Measurements from ENCODE around the gene GOLGA1. TPM values are rescaled to one million over a fixed set of nuclear protein-coding genes. Genes with fewer than 3 reads are reported as not detected.
"Not testable (repeated sequence)": the region's sequence is repeated elsewhere in the genome, so short reads cannot be mapped to it uniquely, and the experiment has no call there.

The GOLGA1 gene
- total and polyA plus RNA-seq, 9 donors, result 9.1 to 14.2 (median 10.0) TPM

- DNase-seq, result no peak
- Histone ChIP-seq H3K27ac (ENCODE audit: low read length) (no peak overlapping the region), H3K4me3 (ENCODE audit: low read length) (no peak overlapping the region), H3K4me1 (ENCODE audit: control insufficient read depth, insufficient read depth, low read length) (no peaks in the 10 kb centered on the region), H3K9me3 (replicated peaks; ENCODE audit: control insufficient read depth, low read depth, low read length) (no peaks in the 10 kb centered on the region), H3K27me3 (ENCODE audit: control insufficient read depth, insufficient read depth, low read length) (no peaks in the 10 kb centered on the region), H3K36me3 (ENCODE audit: control insufficient read depth, insufficient read depth, low read length) (peaks cover 5% of the 10 kb centered on the region)
- WGBS (ENCODE audit: insufficient coverage), result no CpG with 5 or more reads among the region's 2 CpGs
Measured at GRCh38 chr9:124964604-124965003, 23.7 kb upstream of the GOLGA1 start.

- Histone ChIP-seq H3K9me3 (replicated peaks; ENCODE audit: control insufficient read depth, low read depth, low read length) (no peaks in the 10 kb centered on the region), H3K4me3 (ENCODE audit: low read length) (no peak overlapping the region)
Measured at GRCh38 chr9:124964056-124964455, 23.2 kb upstream of the GOLGA1 start.

GRCh38 chr9:124960409-124960752, 19.5 kb upstream of the GOLGA1 start:
- no peak overlapping the region for H3K4me3 ChIP-seq (ENCODE audit: low read length)
- no peak overlapping the region for H3K27ac ChIP-seq (ENCODE audit: low read length)
- H3K9me3 ChIP-seq (replicated peaks; ENCODE audit: control insufficient read depth, low read depth, low read length), result no peaks in the 10 kb centered on the region
- WGBS (ENCODE audit: insufficient coverage), result 80% methylated on average over 1 of the region's 2 CpGs
- DNase-seq, result no peak
- no peaks in the 10 kb centered on the region for H3K27me3 ChIP-seq (ENCODE audit: control insufficient read depth, insufficient read depth, low read length)
- H3K4me1 ChIP-seq (ENCODE audit: control insufficient read depth, insufficient read depth, low read length), result no peaks in the 10 kb centered on the region
- H3K36me3 ChIP-seq (ENCODE audit: control insufficient read depth, insufficient read depth, low read length), result no peaks in the 10 kb centered on the region

More at GRCh38 chr9:124964056-124964455, 23.2 kb upstream of the GOLGA1 start:
- no CpG with 5 or more reads among the region's 2 CpGs for WGBS (ENCODE audit: insufficient coverage)
- Histone ChIP-seq H3K4me1 (ENCODE audit: control insufficient read depth, insufficient read depth, low read length) (no peaks in the 10 kb centered on the region), H3K27me3 (ENCODE audit: control insufficient read depth, insufficient read depth, low read length) (no peaks in the 10 kb centered on the region), H3K36me3 (ENCODE audit: control insufficient read depth, insufficient read depth, low read length) (peaks cover 5% of the 10 kb centered on the region), H3K27ac (ENCODE audit: low read length) (no peak overlapping the region)
- DNase-seq, result no peak

DNA sequence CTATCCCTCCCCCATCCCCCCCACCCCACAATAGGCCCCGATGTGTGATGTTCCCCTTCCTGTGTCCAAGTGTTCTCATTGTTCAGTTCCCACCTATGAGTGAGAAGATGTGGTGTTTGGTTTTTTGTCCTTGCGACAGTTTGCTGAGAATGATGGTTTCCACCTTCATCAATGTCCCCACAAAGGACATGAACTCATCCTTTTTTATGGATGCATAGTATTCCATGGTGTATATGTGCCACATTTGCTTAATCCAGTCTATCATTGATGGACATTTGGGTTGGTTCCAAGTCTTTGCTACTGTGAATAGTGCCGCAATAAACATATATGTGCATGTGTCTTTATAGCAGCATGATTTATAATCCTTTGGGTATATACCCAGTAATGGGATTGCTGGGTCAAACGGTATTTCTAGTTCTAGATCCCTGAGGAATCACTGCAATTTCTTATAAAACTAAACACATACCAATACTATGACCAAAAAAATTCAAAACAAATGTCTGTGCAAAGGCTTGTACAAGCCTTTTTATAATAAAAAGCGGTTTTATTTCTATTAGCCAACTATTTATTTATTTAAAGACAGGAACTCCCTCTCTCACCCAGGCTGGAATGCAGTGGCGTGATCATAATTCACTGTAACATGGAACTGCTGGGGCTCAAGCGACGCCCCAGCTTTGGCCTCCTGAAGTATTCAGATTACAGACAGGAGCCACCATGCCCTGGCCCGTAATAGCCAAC, 19.0 kb upstream of the GOLGA1 start:
- DNase-seq; H3K4me3 ChIP-seq (ENCODE audit: low read length); H3K9me3 ChIP-seq (replicated peaks; ENCODE audit: control insufficient read depth, low read depth, low read length); H3K36me3 ChIP-seq (ENCODE audit: control insufficient read depth, insufficient read depth, low read length); H3K27ac ChIP-seq (ENCODE audit: low read length); H3K27me3 ChIP-seq (ENCODE audit: control insufficient read depth, insufficient read depth, low read length); H3K4me1 ChIP-seq (ENCODE audit: control insufficient read depth, insufficient read depth, low read length): not testable (repeated sequence)
- WGBS (ENCODE audit: insufficient coverage), result 100% methylated on average over 4 of the region's 9 CpGs

- WGBS (ENCODE audit: insufficient coverage), result no CpG with 5 or more reads among the region's 1 CpG
- DNase-seq, result no peak
- no peak overlapping the region for H3K27ac ChIP-seq (ENCODE audit: low read length)
- H3K9me3 ChIP-seq (replicated peaks; ENCODE audit: control insufficient read depth, low read depth, low read length), result no peaks in the 10 kb centered on the region
- H3K4me1 ChIP-seq (ENCODE audit: control insufficient read depth, insufficient read depth, low read length), result no peaks in the 10 kb centered on the region
- H3K36me3 ChIP-seq (ENCODE audit: control insufficient read depth, insufficient read depth, low read length), result no peaks in the 10 kb centered on the region
- H3K4me3 ChIP-seq (ENCODE audit: low read length), result no peak overlapping the region
- no peaks in the 10 kb centered on the region for H3K27me3 ChIP-seq (ENCODE audit: control insufficient read depth, insufficient read depth, low read length)
Measured at GRCh38 chr9:124954255-124954654, 13.4 kb upstream of the GOLGA1 start.

- H3K9me3 ChIP-seq (replicated peaks; ENCODE audit: control insufficient read depth, low read depth, low read length), result no peaks in the 10 kb centered on the region
- H3K4me3 ChIP-seq (ENCODE audit: low read length), result no peak overlapping the region
- no peaks in the 10 kb centered on the region for H3K36me3 ChIP-seq (ENCODE audit: control insufficient read depth, insufficient read depth, low read length)
- WGBS (ENCODE audit: insufficient coverage), result no CpG with 5 or more reads among the region's 3 CpGs
- DNase-seq, result peak; percentile 8
- H3K27ac ChIP-seq (ENCODE audit: low read length), result no peak overlapping the region
- H3K27me3 ChIP-seq (ENCODE audit: control insufficient read depth, insufficient read depth, low read length), result no peaks in the 10 kb centered on the region
- H3K4me1 ChIP-seq (ENCODE audit: control insufficient read depth, insufficient read depth, low read length), result no peaks in the 10 kb centered on the region
Measured at GRCh38 chr9:124950050-124950718, 9.3 kb upstream of the GOLGA1 start.

DNA sequence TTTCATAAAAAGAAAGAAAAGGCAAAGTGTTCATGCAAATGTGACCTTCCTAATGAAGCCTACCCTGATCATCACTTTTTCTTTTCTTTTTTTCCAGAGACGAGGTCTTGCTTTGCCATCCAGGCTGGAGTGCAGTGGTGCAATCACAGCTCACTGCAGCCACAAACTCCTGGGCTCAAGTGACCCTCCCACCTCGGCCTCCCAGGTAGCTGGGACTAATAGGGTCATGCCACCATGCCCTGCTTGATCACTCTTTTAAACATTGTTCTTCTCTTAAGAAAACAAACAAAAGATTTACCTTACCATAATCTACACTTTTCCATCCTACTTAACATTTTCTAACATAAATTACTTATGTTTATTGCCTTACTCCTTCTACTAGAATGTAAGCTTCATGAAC, 8.5 kb upstream of the GOLGA1 start:
- Histone ChIP-seq H3K36me3 (ENCODE audit: control insufficient read depth, insufficient read depth, low read length) (no peaks in the 10 kb centered on the region), H3K4me1 (ENCODE audit: control insufficient read depth, insufficient read depth, low read length) (no peaks in the 10 kb centered on the region), H3K27me3 (ENCODE audit: control insufficient read depth, insufficient read depth, low read length) (no peaks in the 10 kb centered on the region), H3K4me3 (ENCODE audit: low read length) (no peak overlapping the region), H3K9me3 (replicated peaks; ENCODE audit: control insufficient read depth, low read depth, low read length) (no peaks in the 10 kb centered on the region), H3K27ac (ENCODE audit: low read length) (no peak overlapping the region)
- 86% methylated on average over 2 of the region's 2 CpGs for WGBS (ENCODE audit: insufficient coverage)
- DNase-seq, result no peak

DNA sequence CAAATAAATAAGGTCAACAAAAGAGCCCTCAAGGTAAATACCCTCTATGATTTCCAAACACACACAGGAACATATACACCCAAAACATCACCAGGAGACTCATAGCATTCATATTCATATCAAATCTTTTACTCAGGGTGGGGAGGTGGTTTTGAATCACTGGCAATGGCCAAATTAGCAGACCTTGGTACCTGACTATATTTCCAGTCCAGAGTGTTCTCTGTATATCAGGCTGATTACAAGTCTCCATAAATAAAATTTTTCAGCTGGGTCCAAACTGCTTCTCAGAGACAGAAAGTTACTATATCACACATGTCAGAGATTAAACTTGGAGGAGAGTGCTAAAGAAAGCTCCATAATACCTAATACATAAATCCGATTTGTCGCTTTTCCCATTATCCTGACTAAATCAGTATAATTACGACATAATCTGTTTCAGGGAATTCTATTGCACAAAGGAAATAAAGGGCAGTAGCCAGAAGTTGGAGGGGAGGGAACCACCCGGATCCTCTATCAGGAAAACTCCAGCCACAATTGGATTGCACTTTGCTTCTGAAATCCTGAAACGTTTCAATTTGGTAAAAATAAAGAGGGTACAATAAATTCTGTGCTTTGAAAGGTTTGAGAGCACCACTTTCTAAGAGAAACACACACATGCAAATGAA, 7.0 kb upstream of the GOLGA1 start:
- no peaks in the 10 kb centered on the region for H3K27me3 ChIP-seq (ENCODE audit: control insufficient read depth, insufficient read depth, low read length)
- no peak overlapping the region for H3K27ac ChIP-seq (ENCODE audit: low read length)
- WGBS (ENCODE audit: insufficient coverage), result no CpG with 5 or more reads among the region's 5 CpGs
- H3K4me1 ChIP-seq (ENCODE audit: control insufficient read depth, insufficient read depth, low read length), result no peaks in the 10 kb centered on the region
- H3K4me3 ChIP-seq (ENCODE audit: low read length), result no peak overlapping the region
- H3K9me3 ChIP-seq (replicated peaks; ENCODE audit: control insufficient read depth, low read depth, low read length), result no peaks in the 10 kb centered on the region
- DNase-seq, result no peak
- H3K36me3 ChIP-seq (ENCODE audit: control insufficient read depth, insufficient read depth, low read length), result no peaks in the 10 kb centered on the region

- no CpG with 5 or more reads among the region's 1 CpG for WGBS (ENCODE audit: insufficient coverage)
- H3K4me3 ChIP-seq (ENCODE audit: low read length), result no peak overlapping the region
- H3K27me3 ChIP-seq (ENCODE audit: control insufficient read depth, insufficient read depth, low read length), result no peaks in the 10 kb centered on the region
- H3K36me3 ChIP-seq (ENCODE audit: control insufficient read depth, insufficient read depth, low read length), result no peaks in the 10 kb centered on the region
- no peaks in the 10 kb centered on the region for H3K9me3 ChIP-seq (replicated peaks; ENCODE audit: control insufficient read depth, low read depth, low read length)
- no peak overlapping the region for H3K27ac ChIP-seq (ENCODE audit: low read length)
- DNase-seq, result no peak
- peaks cover 3% of the 10 kb centered on the region for H3K4me1 ChIP-seq (ENCODE audit: control insufficient read depth, insufficient read depth, low read length)
Measured at GRCh38 chr9:124946167-124946566, 5.3 kb upstream of the GOLGA1 start.

All from muscle of leg (tissue), 11 donors.